COLO829 (cell line): ENCODE results near the gene SPATS2.

Experiments
- DNase-seq: peaks from one replicate; pipeline ENCODE4 v3.0.0; 2012; ENCODE audit warnings: low spot score

The SPATS2 gene

GRCh38 chr12:49541911-49542505 lies 174.7 kb downstream of the SPATS2 start:
- DNase-seq, result no peak

- DNase-seq, result no peak
Observed at GRCh38 chr12:49542592-49543160, 175.4 kb downstream of the SPATS2 start.

GRCh38 chr12:49543221-49543913 lies 176.1 kb downstream of the SPATS2 start:
- DNase-seq, result no peak

GRCh38 chr12:49543914-49544815 lies 176.9 kb downstream of the SPATS2 start:
- no peak for DNase-seq

GRCh38 chr12:49545815-49546214 lies 178.6 kb downstream of the SPATS2 start:
- DNase-seq, result no peak

- no peak for DNase-seq
Observed at GRCh38 chr12:49546481-49546880, 179.2 kb downstream of the SPATS2 start.

GRCh38 chr12:49547090-49547690 lies 179.9 kb downstream of the SPATS2 start:
- DNase-seq, result no peak

- no peak for DNase-seq
Observed at GRCh38 chr12:49548481-49548821, 181.2 kb downstream of the SPATS2 start.

GRCh38 chr12:49548822-49549648 lies 181.8 kb downstream of the SPATS2 start:
- DNase-seq, result no peak

GRCh38 chr12:49549735-49550692 lies 182.8 kb downstream of the SPATS2 start:
- no peak for DNase-seq

GRCh38 chr12:49550693-49551252 lies 183.5 kb downstream of the SPATS2 start:
- no peak for DNase-seq

- no peak for DNase-seq
Observed at GRCh38 chr12:49552014-49552413, 184.8 kb downstream of the SPATS2 start.

- DNase-seq, result no peak
Observed at GRCh38 chr12:49552425-49552824, 185.2 kb downstream of the SPATS2 start.

- no peak for DNase-seq
Observed at GRCh38 chr12:49552899-49553298, 185.6 kb downstream of the SPATS2 start.

GRCh38 chr12:49553512-49554088 lies 186.3 kb downstream of the SPATS2 start:
- DNase-seq, result no peak

GRCh38 chr12:49554266-49554665 lies 187.0 kb downstream of the SPATS2 start:
- DNase-seq, result no peak

GRCh38 chr12:49555631-49556390 lies 188.5 kb downstream of the SPATS2 start:
- DNase-seq, result no peak

- no peak for DNase-seq
Observed at GRCh38 chr12:49556391-49557186, 189.3 kb downstream of the SPATS2 start.
